NB4 (cell line): ENCODE results near the gene TEAD1.
A peak's percentile ranks its signal among the peaks of the same experiment; 100 is the strongest.

ENCODE experiments used
- DNase-seq: peaks from one replicate; pipeline ENCODE4 v3.0.0; 2010; ENCODE audit warnings: low read depth
- H3K4me3 ChIP-seq: one replicate; pipeline ENCODE4 v1.5.1; 2011; ENCODE audit warnings: mild to moderate bottlenecking, low read depth, low read length, moderate library complexity
- MYC ChIP-seq: IDR thresholded peaks from 2 replicates; pipeline ENCODE4 v1.6.1; 2011; ENCODE audit warnings: low read depth, low read length
- POLR2A ChIP-seq: IDR thresholded peaks from 2 replicates; pipeline ENCODE4 v1.6.1; 2011; ENCODE audit warnings: mild to moderate bottlenecking; ENCODE audit not compliant: insufficient read length; ENCODE audit errors: extremely low read depth
- TF ChIP-seq, protein P1 (sequence below): IDR thresholded peaks from 2 replicates; pipeline ENCODE4 v1.6.1; 2011; ENCODE audit warnings: low read depth, low read length
- TF ChIP-seq, protein P2 (sequence below): IDR thresholded peaks from one replicate; pipeline ENCODE4 v1.5.1; 2012; ENCODE audit warnings: low read depth, low read length

Gene TEAD1

DNA sequence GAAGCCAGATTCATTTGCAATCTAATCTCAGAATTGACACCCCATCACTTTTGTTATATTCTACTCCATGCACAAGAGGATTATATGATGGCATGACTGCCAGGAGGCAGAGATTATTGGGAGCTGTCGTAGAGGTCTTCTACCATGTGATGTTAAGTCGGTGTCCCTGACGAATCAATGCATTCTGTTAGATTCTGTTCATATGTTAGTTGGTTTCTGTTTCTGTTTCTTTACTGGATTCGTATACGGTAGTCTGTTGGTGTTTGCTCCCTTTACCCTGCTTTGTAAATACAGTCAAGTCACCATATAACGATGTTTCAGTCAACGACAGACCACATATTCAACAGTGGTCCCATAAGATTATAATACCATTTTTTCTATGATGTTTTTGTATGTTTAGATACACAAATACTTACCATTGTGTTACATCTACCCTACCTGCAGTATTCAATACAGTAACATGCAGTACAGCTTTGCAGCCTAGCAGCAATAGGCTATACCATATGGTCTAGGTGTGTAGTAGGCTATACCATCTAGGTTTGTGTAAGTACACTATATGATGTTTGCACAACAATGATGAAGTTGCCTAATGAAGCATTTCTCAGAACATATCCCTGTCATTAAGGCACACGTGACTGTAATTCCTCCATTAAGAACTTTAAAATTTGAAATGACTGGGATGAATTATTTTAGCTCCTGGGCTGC is 312.1 kb downstream of the TEAD1 start:
- TF ChIP-seq, protein P1, sequence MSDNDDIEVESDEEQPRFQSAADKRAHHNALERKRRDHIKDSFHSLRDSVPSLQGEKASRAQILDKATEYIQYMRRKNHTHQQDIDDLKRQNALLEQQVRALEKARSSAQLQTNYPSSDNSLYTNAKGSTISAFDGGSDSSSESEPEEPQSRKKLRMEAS = no peak
- no peak for TF ChIP-seq MYC
- no peak for TF ChIP-seq POLR2A
- TF ChIP-seq, protein P2, sequence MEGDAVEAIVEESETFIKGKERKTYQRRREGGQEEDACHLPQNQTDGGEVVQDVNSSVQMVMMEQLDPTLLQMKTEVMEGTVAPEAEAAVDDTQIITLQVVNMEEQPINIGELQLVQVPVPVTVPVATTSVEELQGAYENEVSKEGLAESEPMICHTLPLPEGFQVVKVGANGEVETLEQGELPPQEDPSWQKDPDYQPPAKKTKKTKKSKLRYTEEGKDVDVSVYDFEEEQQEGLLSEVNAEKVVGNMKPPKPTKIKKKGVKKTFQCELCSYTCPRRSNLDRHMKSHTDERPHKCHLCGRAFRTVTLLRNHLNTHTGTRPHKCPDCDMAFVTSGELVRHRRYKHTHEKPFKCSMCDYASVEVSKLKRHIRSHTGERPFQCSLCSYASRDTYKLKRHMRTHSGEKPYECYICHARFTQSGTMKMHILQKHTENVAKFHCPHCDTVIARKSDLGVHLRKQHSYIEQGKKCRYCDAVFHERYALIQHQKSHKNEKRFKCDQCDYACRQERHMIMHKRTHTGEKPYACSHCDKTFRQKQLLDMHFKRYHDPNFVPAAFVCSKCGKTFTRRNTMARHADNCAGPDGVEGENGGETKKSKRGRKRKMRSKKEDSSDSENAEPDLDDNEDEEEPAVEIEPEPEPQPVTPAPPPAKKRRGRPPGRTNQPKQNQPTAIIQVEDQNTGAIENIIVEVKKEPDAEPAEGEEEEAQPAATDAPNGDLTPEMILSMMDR = no peak
- no peak for DNase-seq
- no peak overlapping the region for H3K4me3 ChIP-seq

DNA sequence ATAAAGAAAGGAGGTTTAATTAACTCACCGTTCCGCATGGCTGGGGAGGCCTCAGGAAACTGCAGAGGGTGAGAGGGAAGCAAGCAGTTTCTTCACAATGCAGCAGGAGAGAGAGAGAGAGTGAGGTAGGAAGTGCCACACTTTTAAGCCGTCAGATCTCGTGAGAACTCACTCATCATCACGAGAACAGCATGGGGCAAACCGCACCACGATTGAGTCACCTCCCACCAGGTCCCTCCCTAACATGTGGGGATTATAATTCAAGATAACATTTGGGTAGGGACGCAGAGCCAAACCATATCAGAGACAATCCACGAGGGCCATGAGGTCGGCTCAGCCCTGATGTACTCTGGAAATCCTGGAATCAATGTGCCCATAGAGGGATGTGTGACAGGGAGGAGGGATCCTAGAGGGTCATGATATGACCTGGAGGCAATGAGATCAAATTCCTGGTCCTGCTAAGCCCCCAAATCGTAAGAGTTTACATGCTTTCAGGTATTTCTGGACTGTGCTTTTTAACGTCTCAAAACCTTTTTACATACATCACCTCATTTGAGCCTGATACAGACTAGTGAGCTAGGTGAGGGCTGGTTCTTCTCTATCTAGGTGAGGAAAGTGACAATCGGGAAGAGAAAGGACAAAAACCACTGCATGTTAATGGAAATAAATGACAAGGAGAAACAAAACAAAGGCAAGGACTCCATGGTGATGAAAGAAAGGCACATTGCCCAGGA is 315.4 kb downstream of the TEAD1 start:
- H3K4me3 ChIP-seq = no peak overlapping the region
- DNase-seq = peak; percentile 57
- TF ChIP-seq MYC (no peak), POLR2A (no peak)
- TF ChIP-seq, protein P1 = no peak
- TF ChIP-seq, protein P2 = no peak

DNA sequence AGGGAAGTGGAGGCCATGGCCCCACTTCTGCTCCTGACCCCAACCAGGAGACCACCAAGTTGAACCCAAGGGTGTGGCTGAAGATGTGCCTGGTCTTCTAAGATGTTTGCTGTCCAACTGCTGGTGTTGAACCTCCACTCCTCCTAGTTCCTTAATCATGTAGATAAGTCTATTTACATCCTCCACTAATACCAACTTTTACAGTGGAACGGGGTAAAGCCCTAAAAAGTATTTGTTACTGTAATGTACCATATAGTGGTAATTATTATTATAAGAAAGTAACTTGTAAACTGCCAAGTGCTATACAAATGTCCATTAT is 315.9 kb downstream of the TEAD1 start:
- H3K4me3 ChIP-seq = no peak overlapping the region
- TF ChIP-seq, protein P2 = no peak
- TF ChIP-seq, protein P1 = no peak
- TF ChIP-seq POLR2A = no peak
- DNase-seq = no peak

DNA sequence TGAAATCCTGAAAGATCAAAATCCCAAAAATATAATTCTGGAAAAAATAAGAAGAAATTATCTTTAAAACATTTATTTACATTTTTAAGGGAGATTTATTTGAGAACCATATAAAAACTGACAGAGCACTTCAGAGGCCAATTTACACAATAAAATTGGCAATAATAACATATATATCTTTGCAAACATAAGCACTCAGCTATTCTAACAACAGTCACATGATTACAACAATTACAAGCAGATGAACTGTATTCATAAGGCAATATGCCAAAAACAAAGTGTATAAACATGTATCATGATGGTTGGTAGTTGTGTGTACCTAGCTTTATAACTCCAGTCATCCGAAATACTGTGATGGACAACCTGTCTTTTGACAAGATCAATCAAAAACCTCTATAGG is 317.2 kb downstream of the TEAD1 start:
- no peak overlapping the region for H3K4me3 ChIP-seq
- TF ChIP-seq, protein P1 = no peak
- TF ChIP-seq POLR2A (no peak), MYC (no peak)
- TF ChIP-seq, protein P2 = no peak
- no peak for DNase-seq

DNA sequence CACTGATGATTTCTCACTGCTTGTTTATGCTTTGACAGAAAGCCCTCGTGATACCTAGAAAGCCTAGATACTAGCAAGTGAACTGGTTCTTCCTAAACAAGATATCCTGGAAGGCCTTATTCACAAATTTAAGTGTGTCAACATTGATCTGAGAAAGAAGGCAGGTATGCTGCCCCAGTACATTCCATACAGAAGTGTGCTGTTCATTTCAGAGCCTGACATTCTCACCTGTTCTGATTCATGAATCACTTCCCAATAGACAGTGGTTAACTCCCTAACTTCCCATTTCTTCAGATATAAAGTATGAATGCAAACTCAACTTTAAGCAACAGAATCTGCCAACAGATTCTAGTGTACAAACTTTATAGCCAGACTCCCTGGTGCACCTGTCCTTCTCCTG is 319.4 kb downstream of the TEAD1 start:
- DNase-seq = no peak
- H3K4me3 ChIP-seq = no peak overlapping the region
- no peak for TF ChIP-seq POLR2A
- TF ChIP-seq, protein P2 = no peak
- no peak for TF ChIP-seq MYC
- TF ChIP-seq, protein P1 = no peak
